ENCODE data around the gene RABGAP1.

RABGAP1 gene

DNA sequence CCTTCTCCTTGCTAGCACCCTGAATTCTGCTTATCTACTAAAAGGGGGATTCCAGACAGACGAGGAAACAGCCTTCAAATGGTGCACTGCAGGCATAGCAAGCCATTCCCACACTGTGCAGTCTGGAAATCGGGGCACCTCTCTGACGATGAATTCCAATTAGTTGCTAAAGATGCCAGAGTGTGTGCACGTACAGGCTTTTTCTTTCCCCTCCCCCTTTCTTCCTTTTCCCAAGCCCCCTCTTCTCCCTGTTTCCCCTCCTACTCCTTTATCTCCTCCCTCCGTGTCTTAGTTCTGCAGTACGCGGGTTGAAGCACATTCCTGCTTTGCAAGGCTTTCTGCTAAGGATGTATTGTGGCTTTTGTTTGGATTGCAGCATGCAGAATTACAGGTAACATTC, 92.5 kb downstream of the RABGAP1 start, which contains the start of gene GPR21:
GPR21 (plus strand) TSS at position 316 of the 400 bp plus-strand sequence. CDS start 900 bp downstream, outside the sequence.
- H3K27me3 ChIP-seq (ENCODE audit: insufficient read depth, low read length): no peaks in the 10 kb centered on the region
- H3K4me3 ChIP-seq (ENCODE audit: low read length): no peak within 1 kb of the TSS
- peaks cover 18% of the 10 kb centered on the region for H3K36me3 ChIP-seq (ENCODE audit: insufficient read depth, low read length)
- H3K9me3 ChIP-seq (ENCODE audit: low read length): no peaks in the 10 kb centered on the region
- peaks cover 8% of the 10 kb centered on the region for H3K4me1 ChIP-seq (ENCODE audit: insufficient read depth, low read length)
- H2AFZ ChIP-seq (ENCODE audit: low read depth, low read length): no peak within 1 kb of the TSS

GRCh38 chr9:123033864-123034601, 93.2 kb downstream of the RABGAP1 start:
- H3K36me3 ChIP-seq (ENCODE audit: insufficient read depth, low read length): peaks cover 17% of the 10 kb centered on the region
- H2AFZ ChIP-seq (ENCODE audit: low read depth, low read length): no peak overlapping the region
- H3K4me1 ChIP-seq (ENCODE audit: insufficient read depth, low read length): peaks cover 8% of the 10 kb centered on the region
- H3K9me3 ChIP-seq (ENCODE audit: low read length): no peaks in the 10 kb centered on the region
- no peaks in the 10 kb centered on the region for H3K27me3 ChIP-seq (ENCODE audit: insufficient read depth, low read length)
- H3K4me3 ChIP-seq (ENCODE audit: low read length): no peak overlapping the region

DNA sequence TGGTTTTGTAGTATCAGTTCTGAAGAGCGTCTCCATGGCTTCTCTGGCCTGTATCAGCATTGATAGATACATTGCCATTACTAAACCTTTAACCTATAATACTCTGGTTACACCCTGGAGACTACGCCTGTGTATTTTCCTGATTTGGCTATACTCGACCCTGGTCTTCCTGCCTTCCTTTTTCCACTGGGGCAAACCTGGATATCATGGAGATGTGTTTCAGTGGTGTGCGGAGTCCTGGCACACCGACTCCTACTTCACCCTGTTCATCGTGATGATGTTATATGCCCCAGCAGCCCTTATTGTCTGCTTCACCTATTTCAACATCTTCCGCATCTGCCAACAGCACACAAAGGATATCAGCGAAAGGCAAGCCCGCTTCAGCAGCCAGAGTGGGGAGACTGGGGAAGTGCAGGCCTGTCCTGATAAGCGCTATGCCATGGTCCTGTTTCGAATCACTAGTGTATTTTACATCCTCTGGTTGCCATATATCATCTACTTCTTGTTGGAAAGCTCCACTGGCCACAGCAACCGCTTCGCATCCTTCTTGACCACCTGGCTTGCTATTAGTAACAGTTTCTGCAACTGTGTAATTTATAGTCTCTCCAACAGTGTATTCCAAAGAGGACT, 94.2 kb downstream of the RABGAP1 start:
- Histone ChIP-seq H3K4me1 (ENCODE audit: insufficient read depth, low read length) (peaks cover 8% of the 10 kb centered on the region), H3K9me3 (ENCODE audit: low read length) (no peaks in the 10 kb centered on the region), H3K4me3 (ENCODE audit: low read length) (no peak overlapping the region), H3K36me3 (ENCODE audit: insufficient read depth, low read length) (peaks cover 18% of the 10 kb centered on the region), H3K27me3 (ENCODE audit: insufficient read depth, low read length) (no peaks in the 10 kb centered on the region), H2AFZ (ENCODE audit: low read depth, low read length) (no peak overlapping the region)

DNA sequence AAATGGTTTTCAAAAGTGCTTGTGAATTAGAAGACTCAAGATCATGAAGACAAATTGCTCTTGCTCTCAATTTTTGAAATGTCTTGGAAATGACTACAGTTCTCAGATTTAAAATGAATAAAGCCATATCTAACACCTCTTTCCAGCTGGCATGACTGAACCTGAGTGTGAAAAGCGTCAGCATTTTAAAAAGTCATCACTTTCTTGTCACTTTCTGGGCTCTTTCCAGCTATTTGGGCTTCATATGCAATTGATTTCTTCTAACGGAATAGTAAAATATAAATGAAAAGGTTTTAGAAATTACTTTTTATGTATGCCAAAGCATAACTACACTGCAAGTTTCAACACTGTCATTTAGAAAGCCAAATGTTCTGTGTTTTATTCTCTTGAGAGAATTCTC, 95.0 kb downstream of the RABGAP1 start:
- Histone ChIP-seq H3K27me3 (ENCODE audit: insufficient read depth, low read length) (no peaks in the 10 kb centered on the region), H2AFZ (ENCODE audit: low read depth, low read length) (no peak overlapping the region), H3K4me1 (ENCODE audit: insufficient read depth, low read length) (peaks cover 8% of the 10 kb centered on the region), H3K4me3 (ENCODE audit: low read length) (no peak overlapping the region), H3K36me3 (ENCODE audit: insufficient read depth, low read length) (peaks cover 18% of the 10 kb centered on the region), H3K9me3 (ENCODE audit: low read length) (no peaks in the 10 kb centered on the region)

DNA sequence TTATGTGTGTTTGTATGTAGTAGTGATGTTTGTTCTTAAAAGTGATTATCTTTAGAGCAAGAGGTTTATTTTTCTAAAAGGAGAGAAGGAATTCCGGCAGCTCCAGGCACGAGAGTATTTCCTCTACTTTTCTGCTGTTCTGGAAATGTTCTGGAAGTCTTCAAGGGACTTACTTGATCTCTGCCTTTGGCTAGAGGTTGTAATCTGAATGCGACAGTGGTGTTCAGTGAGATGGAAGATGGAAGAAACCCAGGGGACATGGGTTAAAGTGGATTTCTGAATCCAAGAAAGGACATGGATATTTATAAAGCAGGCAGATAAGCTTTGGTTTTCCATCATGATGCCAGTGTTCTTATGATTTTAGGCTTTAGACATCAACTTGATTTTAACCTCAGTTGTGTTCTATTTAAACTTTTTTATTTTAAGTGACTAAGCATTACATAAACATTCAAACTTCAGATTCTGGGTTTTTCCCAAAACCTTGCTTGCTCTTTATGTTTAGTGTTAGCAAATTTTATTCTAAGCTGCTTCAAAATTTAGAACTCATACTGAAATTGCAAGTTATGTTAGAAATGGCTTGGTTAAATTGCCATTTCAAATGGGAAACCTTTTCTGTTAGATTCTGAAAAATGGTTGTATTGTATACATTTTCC, 96.2 kb downstream of the RABGAP1 start:
- peaks cover 26% of the 10 kb centered on the region for H3K36me3 ChIP-seq (ENCODE audit: insufficient read depth, low read length)
- H3K9me3 ChIP-seq (ENCODE audit: low read length): peaks cover 1% of the 10 kb centered on the region
- H2AFZ ChIP-seq (ENCODE audit: low read depth, low read length): no peak overlapping the region
- no peaks in the 10 kb centered on the region for H3K27me3 ChIP-seq (ENCODE audit: insufficient read depth, low read length)
- H3K4me1 ChIP-seq (ENCODE audit: insufficient read depth, low read length): peaks cover 8% of the 10 kb centered on the region
- no peak overlapping the region for H3K4me3 ChIP-seq (ENCODE audit: low read length)

GRCh38 chr9:123039617-123040219, 98.9 kb downstream of the RABGAP1 start:
- Histone ChIP-seq H3K27me3 (ENCODE audit: insufficient read depth, low read length) (no peaks in the 10 kb centered on the region), H2AFZ (ENCODE audit: low read depth, low read length) (no peak overlapping the region), H3K36me3 (ENCODE audit: insufficient read depth, low read length) (peaks cover 31% of the 10 kb centered on the region), H3K4me3 (ENCODE audit: low read length) (no peak overlapping the region), H3K9me3 (ENCODE audit: low read length) (peaks cover 4% of the 10 kb centered on the region), H3K4me1 (ENCODE audit: insufficient read depth, low read length) (no peaks in the 10 kb centered on the region)

DNA sequence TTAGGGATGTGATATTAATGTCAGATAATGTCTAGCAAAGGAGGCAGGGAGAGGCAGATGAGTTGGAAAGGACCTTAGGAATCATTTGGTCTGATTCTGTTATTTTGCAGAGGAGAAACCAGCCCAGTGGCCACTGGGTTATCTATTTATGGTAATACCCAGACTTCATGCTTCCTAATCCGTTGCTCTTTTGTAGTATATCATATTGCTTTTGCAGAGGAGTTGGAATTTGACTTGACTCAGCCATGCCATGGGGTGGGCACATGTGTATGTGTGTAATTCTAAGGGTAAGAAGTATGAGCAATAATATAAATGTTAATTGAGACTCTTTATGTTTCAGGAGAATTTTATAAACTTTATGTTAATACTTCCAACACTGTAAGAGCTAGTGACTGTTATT, 100.0 kb downstream of the RABGAP1 start:
- H2AFZ ChIP-seq (ENCODE audit: low read depth, low read length): no peak overlapping the region
- H3K36me3 ChIP-seq (ENCODE audit: insufficient read depth, low read length): peaks cover 27% of the 10 kb centered on the region
- H3K27me3 ChIP-seq (ENCODE audit: insufficient read depth, low read length): no peaks in the 10 kb centered on the region
- peaks cover 4% of the 10 kb centered on the region for H3K9me3 ChIP-seq (ENCODE audit: low read length)
- H3K4me1 ChIP-seq (ENCODE audit: insufficient read depth, low read length): no peaks in the 10 kb centered on the region
- H3K4me3 ChIP-seq (ENCODE audit: low read length): no peak overlapping the region

- H3K4me3 ChIP-seq (ENCODE audit: low read length): no peak overlapping the region
- peaks cover 22% of the 10 kb centered on the region for H3K36me3 ChIP-seq (ENCODE audit: insufficient read depth, low read length)
- no peaks in the 10 kb centered on the region for H3K4me1 ChIP-seq (ENCODE audit: insufficient read depth, low read length)
- H2AFZ ChIP-seq (ENCODE audit: low read depth, low read length): no peak overlapping the region
- peaks cover 4% of the 10 kb centered on the region for H3K9me3 ChIP-seq (ENCODE audit: low read length)
- H3K27me3 ChIP-seq (ENCODE audit: insufficient read depth, low read length): no peaks in the 10 kb centered on the region
Observed at GRCh38 chr9:123041489-123041888, 100.7 kb downstream of the RABGAP1 start.

DNA sequence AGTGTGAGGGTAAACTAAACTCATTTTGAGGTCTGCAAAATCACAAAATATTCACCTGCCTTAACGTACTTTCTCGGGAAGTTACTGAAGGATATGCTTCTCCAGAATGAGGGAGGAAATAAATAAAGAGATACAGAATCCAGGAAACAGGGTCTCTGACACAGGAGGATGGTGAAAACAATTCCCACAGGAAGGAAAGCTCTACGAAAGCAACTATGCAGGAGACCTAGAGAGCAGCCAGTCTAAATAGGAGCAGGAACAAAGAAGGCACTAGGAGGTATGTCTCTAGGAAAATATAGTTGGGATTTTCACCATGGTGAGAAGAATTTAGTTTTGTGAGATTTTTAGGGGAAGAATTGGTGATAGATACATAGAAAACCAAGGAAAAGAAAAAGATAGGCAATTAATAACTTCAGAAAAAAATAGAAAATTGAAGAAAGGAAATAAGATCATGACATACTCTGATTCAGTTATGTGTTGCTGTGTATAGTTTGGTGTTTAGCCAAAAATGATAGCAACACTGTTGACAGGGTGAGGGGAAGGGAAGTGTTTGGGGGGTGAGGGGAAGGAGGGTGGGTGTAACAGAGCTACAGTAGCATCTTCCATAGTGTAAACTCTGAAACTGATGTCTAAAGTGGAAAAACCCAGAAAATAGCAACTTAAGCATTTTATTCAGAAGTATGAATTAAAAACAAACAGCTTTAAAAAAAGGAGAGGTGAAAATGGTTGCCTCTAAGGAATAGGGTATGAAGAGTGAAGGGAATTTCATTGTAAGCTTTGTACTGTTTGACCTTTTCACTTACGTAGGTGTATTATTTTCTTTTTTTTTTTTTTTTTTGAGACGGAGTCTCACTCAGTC, 102.5 kb downstream of the RABGAP1 start:
- Histone ChIP-seq H3K9me3 (ENCODE audit: low read length) (peaks cover 4% of the 10 kb centered on the region), H2AFZ (ENCODE audit: low read depth, low read length) (no peak overlapping the region), H3K27me3 (ENCODE audit: insufficient read depth, low read length) (no peaks in the 10 kb centered on the region), H3K4me1 (ENCODE audit: insufficient read depth, low read length) (no peaks in the 10 kb centered on the region), H3K4me3 (ENCODE audit: low read length) (no peak overlapping the region), H3K36me3 (ENCODE audit: insufficient read depth, low read length) (peaks cover 22% of the 10 kb centered on the region)

- H3K9me3 ChIP-seq (ENCODE audit: low read length): peaks cover 4% of the 10 kb centered on the region
Observed at GRCh38 chr9:123044586-123044985, 103.8 kb downstream of the RABGAP1 start.

DNA sequence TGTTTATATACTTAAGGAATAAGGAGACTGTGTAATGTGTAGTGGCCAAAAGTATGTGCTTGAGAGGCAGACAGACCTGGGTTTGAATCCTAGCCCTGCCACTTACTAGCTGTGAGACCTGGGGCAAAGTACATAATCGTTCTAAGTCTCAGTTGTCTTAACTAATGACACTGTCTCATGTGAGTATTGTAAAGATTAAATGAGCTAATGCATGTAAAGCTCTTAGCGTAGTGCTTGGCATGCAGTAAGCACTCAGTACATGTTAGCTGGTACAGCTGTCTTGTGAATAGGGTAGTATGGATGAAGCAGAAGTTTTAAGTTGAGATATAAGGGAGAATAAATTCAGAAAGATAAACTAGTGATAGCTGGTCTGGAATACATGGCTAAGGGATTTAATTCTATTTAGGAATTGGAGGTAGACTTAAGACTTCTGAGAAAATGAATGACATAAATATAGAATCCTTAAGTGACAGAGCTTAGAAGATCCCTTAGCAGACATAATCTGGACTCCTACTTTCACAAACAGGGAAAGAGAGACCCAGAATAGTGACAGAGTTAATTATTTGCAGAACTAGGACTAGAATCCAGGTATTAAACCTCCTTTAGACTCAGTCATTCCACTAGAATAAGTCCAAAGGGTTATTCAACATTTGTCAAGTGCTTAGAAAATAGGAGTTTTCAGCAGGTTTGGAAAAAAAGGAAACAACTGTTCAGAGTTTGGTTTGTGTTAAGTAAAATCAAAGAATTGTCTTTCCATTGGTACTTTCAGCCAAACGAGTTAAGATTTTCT, 105.8 kb downstream of the RABGAP1 start:
- Histone ChIP-seq H3K9me3 (ENCODE audit: low read length) (peaks cover 4% of the 10 kb centered on the region), H3K27me3 (ENCODE audit: insufficient read depth, low read length) (no peaks in the 10 kb centered on the region), H3K4me1 (ENCODE audit: insufficient read depth, low read length) (no peaks in the 10 kb centered on the region), H3K36me3 (ENCODE audit: insufficient read depth, low read length) (peaks cover 22% of the 10 kb centered on the region), H2AFZ (ENCODE audit: low read depth, low read length) (no peak overlapping the region), H3K4me3 (ENCODE audit: low read length) (no peak overlapping the region)

More at GRCh38 chr9:123044586-123044985, 103.8 kb downstream of the RABGAP1 start:
- H3K4me3 ChIP-seq (ENCODE audit: low read length): no peak overlapping the region
- H3K36me3 ChIP-seq (ENCODE audit: insufficient read depth, low read length): peaks cover 23% of the 10 kb centered on the region
- no peaks in the 10 kb centered on the region for H3K27me3 ChIP-seq (ENCODE audit: insufficient read depth, low read length)
- no peak overlapping the region for H2AFZ ChIP-seq (ENCODE audit: low read depth, low read length)
- no peaks in the 10 kb centered on the region for H3K4me1 ChIP-seq (ENCODE audit: insufficient read depth, low read length)

- H3K27me3 ChIP-seq (ENCODE audit: insufficient read depth, low read length): no peaks in the 10 kb centered on the region
- no peak overlapping the region for H3K4me3 ChIP-seq (ENCODE audit: low read length)
- no peaks in the 10 kb centered on the region for H3K9me3 ChIP-seq (ENCODE audit: low read length)
- peaks cover 17% of the 10 kb centered on the region for H3K36me3 ChIP-seq (ENCODE audit: insufficient read depth, low read length)
- no peak overlapping the region for H2AFZ ChIP-seq (ENCODE audit: low read depth, low read length)
- H3K4me1 ChIP-seq (ENCODE audit: insufficient read depth, low read length): no peaks in the 10 kb centered on the region
Observed at GRCh38 chr9:123048748-123049147, 107.9 kb downstream of the RABGAP1 start.
